ENCODE data around the gene STK17A.

STK17A gene

GRCh38 chr7:43533801-43534479, 49.0 kb upstream of the STK17A start (continued):
- TF ChIP-seq CTCF (tag by site-specific recombination; IDR thresholded peaks at IDR 0.05) = no peak
- no peak for TF ChIP-seq ZNF701 (tag by site-specific recombination; IDR thresholded peaks at IDR 0.05)
- TF ChIP-seq ZBTB26 (tag by site-specific recombination; optimal IDR thresholded peaks at IDR 0.05) = no peak
- no peak for TF ChIP-seq ZFP69B (tag by site-specific recombination; IDR thresholded peaks at IDR 0.05)
- TF ChIP-seq ZNF280D (tag by site-specific recombination; IDR thresholded peaks at IDR 0.05) = no peak
- TF ChIP-seq ZNF518A (tag by site-specific recombination; conservative IDR thresholded peaks at IDR 0.05; ENCODE audit: low read depth) = no peak
- no peak for TF ChIP-seq ELK4 (IDR thresholded peaks at IDR 0.05; ENCODE audit: borderline replicate concordance, low read depth, low read length)
- no peak for TF ChIP-seq ZNF544 (tag by site-specific recombination; IDR thresholded peaks at IDR 0.05)
- no peak for TF ChIP-seq ZNF513 (tag by site-specific recombination; IDR thresholded peaks at IDR 0.05)
- TF ChIP-seq MEIS1 (CRISPR knock-in tag; IDR thresholded peaks at IDR 0.05; ENCODE audit: borderline replicate concordance) = no peak
- TF ChIP-seq ZSCAN30 (tag by site-specific recombination; IDR thresholded peaks at IDR 0.05) = no peak

- peaks cover 7% of the 10 kb centered on the region; the same call in 1 of the 2 replicates for H3K4me1 ChIP-seq (ENCODE audit: control insufficient read depth, insufficient read depth, low read length)
- H3K27ac ChIP-seq (ENCODE audit: extremely low read depth, low read depth, low read length) = no peak overlapping the region
- TF ChIP-seq AEBP2 (tag by site-specific recombination; IDR thresholded peaks at IDR 0.05; ENCODE audit: borderline replicate concordance) = no peak
- no peak for TF ChIP-seq ZNF654 (tag by site-specific recombination; IDR thresholded peaks at IDR 0.05; ENCODE audit: low read depth)
- TF ChIP-seq ZNF473 (tag by site-specific recombination; IDR thresholded peaks at IDR 0.05) = no peak
- TF ChIP-seq ZNF155 (tag by site-specific recombination; IDR thresholded peaks at IDR 0.05) = no peak
- TF ChIP-seq ZNF521 (tag by site-specific recombination; IDR thresholded peaks at IDR 0.05) = no peak
- TF ChIP-seq MYNN (tag by site-specific recombination; IDR thresholded peaks at IDR 0.05; ENCODE audit: borderline replicate concordance) = no peak
- TF ChIP-seq ZNF701 (tag by site-specific recombination; IDR thresholded peaks at IDR 0.05) = no peak
- TF ChIP-seq ZNF324 (tag by site-specific recombination; IDR thresholded peaks at IDR 0.05) = no peak
- no peaks in the 10 kb centered on the region for H3K36me3 ChIP-seq (ENCODE audit: control insufficient read depth in 2 of 2, insufficient read depth in 1 of 2, low read length in 2 of 2)
- H3K9me3 ChIP-seq (ENCODE audit: control insufficient read depth, insufficient read depth, low read depth, low read length) = no peaks in the 10 kb centered on the region
- H3K4me3 ChIP-seq (ENCODE audit: low read depth, low read length) = no peak overlapping the region
- ChIA-PET CTCF (no interaction called here), POLR2A (no interaction called here)
Observed at GRCh38 chr7:43535031-43535451, 47.9 kb upstream of the STK17A start.
